Esophagus squamous epithelium (tissue), 5 donors: Measurements from ENCODE around the gene GLIPR2. TPM values are rescaled to one million over a fixed set of nuclear protein-coding genes. Genes with fewer than 3 reads are reported as not detected.
"Not testable (repeated sequence)": the region's sequence is repeated elsewhere in the genome, so short reads cannot be mapped to it uniquely, and the experiment has no call there.

ENCODE experiments used
- DNase-seq: peaks from one replicate; lab custom pipeline; 2025; lab: John Stamatoyannopoulos, UW
- H3K27ac ChIP-seq, 4 donors: fragments of 200-600 bp; sonication (generic); one replicate each; pipeline ENCODE4 v1.5.1; 2016 to 2019; ENCODE audit warnings: mild to moderate bottlenecking in 1 of 4
- H3K27me3 ChIP-seq, 4 donors: fragments of 200-600 bp; sonication (generic); 1 replicate in 3 of 4; 2 replicates in 1 of 4; pipeline versions ENCODE4 v1.5.1 to v1.6.0; 2017 to 2021; ENCODE audit warnings: antibody characterized with exemption in 1 of 4
- H3K36me3 ChIP-seq, 3 donors: fragments of 200-600 bp; sonication (generic); one replicate each; pipeline ENCODE4 v1.5.1; 2016 to 2019
- H3K4me1 ChIP-seq, 3 donors: fragments of 200-600 bp; sonication (generic); one replicate each; pipeline ENCODE4 v1.5.1; 2017 to 2019
- H3K4me3 ChIP-seq, 4 donors: fragments of 200-600 bp; sonication (generic); 1 replicate in 3 of 4; 2 replicates in 1 of 4; pipeline ENCODE4 v1.5.1; 2016 to 2019; ENCODE audit warnings: mild to moderate bottlenecking in 2 of 4, moderate library complexity in 1 of 4
- H3K9me3 ChIP-seq, 3 donors: fragments of 200-600 bp; sonication (generic); one replicate each; pipeline ENCODE4 v1.5.1; 2016 to 2019
- CTCF ChIP-seq, 6 experiments: fragments of 450-650 bp in 4 of 6; fragments of 200-600 bp in 2 of 6; sonication (generic) in 2 of 6; IDR thresholded peaks; one replicate each; pipeline ENCODE4 v1.5.1; 2016 to 2019; ENCODE audit warnings: antibody characterized with exemption in 6 of 6, mild to moderate bottlenecking in 4 of 6, moderate library complexity in 4 of 6
- POLR2A ChIP-seq, 4 donors: fragments of 450-650 bp; IDR thresholded peaks; one replicate each; pipeline ENCODE4 v1.6.1; 2017; ENCODE audit warnings: antibody characterized with exemption in 4 of 4, mild to moderate bottlenecking in 4 of 4, moderate library complexity in 3 of 4
- WGBS, 2 donors: methylation state at CpG; one replicate each; pipeline ENCODE4 v1.1.5; 2018; 5-methylcytosine and 5-hydroxymethylcytosine counted together
- intact Hi-C: fragments of 100-400 bp; cut with DNase I; formaldehyde crosslinking; loops from one replicate; pipeline ENCODE4 v1.15.0; 2022
- total RNA-seq, 4 donors: library from RNA; depleted of rRNA; stranded (reverse); fragments of >200 nt; gene quantifications; one replicate each; pipeline ENCODE4 v1.1.0, GENCODE V29; 2016
- donor health status: DM: yes; HTN: yes; CAD: no.

GLIPR2 gene
- total RNA-seq, 4 donors from 2014 or later, result 0.61 to 13.4 (median 6.0) TPM

DNA sequence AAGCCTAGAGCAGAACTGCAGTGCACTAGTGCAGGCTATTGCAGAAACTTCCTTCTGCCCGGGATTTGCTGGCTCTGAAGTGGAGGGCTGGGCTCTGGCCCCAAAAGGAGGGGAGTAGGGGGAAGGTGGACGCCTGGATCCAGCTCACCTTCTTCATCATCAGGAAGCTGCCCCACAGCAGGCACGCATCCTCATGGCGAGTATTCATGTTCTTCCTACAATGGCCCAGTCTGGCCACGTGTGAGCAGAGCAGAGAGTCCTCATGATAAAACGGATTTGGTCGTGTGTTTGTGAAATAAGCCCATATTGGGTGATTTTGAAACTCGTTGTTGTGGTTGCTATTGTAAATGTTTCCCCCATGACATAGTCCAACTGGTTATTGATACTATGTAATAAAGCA is 8.2 kb upstream of the GLIPR2 start:
- H3K27me3 ChIP-seq, result no peaks in the 10 kb centered on the region
- no peaks in the 10 kb centered on the region for H3K9me3 ChIP-seq
- peak overlapping the region in 1 of 4 donors; percentile 44 for H3K27ac ChIP-seq
- TF ChIP-seq CTCF (IDR thresholded peaks at IDR 0.05) (no peak), POLR2A (IDR thresholded peaks at IDR 0.05) (no peak)
- DNase-seq, result no peak
- H3K4me1 ChIP-seq, result peaks cover 0 to 21% (median 0%) of the 10 kb centered on the region in 3 donors
- H3K36me3 ChIP-seq, result no peaks in the 10 kb centered on the region
- intact Hi-C loops, result no loop called here
- H3K4me3 ChIP-seq, result no peak overlapping the region
- 56 to 65% methylated on average over 6 to 7 of the region's 8 CpGs for WGBS, 2 donors

DNA sequence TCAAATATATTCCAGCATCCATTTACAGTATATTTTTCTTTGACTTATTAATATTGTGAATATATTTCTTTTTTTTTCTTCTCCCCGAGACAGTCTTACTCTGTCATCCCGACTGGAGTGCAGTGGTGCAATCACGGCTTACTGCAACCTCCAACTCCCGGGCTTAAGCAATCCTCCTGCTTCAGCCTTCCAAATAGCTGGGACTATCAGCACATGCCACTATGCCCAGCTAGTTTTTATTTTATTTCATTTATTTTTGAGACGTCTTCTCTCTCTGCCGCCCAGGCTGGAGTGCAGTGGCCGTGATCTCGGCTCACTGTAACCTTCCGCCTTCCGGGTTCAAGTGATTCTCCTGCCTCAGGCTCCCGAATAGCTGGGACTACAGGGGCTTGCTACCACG is 7.4 kb upstream of the GLIPR2 start:
- intact Hi-C loops, result no loop called here

DNA sequence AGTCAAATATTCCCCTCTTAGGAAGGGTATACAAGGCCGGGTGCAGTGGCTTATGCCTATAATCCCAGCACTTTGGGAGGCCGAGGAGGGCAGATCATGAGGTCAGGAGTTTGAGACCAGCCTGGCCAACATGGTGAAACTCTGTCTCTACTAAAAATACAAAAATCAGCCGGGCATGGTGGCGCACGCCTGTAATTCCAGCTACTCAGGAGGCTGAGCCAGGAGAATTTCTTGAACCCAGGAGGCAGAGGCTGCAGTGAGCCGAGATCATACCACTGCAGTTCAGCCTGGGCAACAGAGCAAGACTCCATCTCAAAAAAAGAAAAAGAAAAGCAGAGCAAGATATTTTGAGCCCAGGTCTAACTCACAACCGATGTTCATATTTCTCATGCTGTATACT is 4.9 kb upstream of the GLIPR2 start:
- H3K9me3 ChIP-seq, intact Hi-C loops, H3K36me3 ChIP-seq, DNase-seq, H3K4me3 ChIP-seq: not testable (repeated sequence)
- peaks cover 4 to 35% (median 10%) of the 10 kb centered on the region in 3 donors for H3K4me1 ChIP-seq
- peaks cover 0 to 11% (median 0%) of the 10 kb centered on the region in 4 donors for H3K27me3 ChIP-seq
- WGBS, 2 donors, result 68 to 87% methylated on average over 6 to 7 of the region's 7 CpGs
- peak overlapping the region in 2 of 4 donors; percentile 2 to 55 for H3K27ac ChIP-seq

More for the DNA sequence above, 7.4 kb upstream of the GLIPR2 start:
- TF ChIP-seq CTCF (IDR thresholded peaks at IDR 0.05), result no peak
- TF ChIP-seq POLR2A (IDR thresholded peaks at IDR 0.05), result no peak
- Histone ChIP-seq H3K27ac (no peak overlapping the region), H3K9me3 (no peaks in the 10 kb centered on the region), H3K4me1 (peaks cover 0 to 21% (median 0%) of the 10 kb centered on the region in 3 donors), H3K4me3 (no peak overlapping the region), H3K36me3 (no peaks in the 10 kb centered on the region), H3K27me3 (no peaks in the 10 kb centered on the region)
- 85 to 93% methylated on average over 12 of the region's 12 CpGs for WGBS, 2 donors
- no peak for DNase-seq

- H3K36me3 ChIP-seq, result no peaks in the 10 kb centered on the region
- intact Hi-C loops, result no loop called here
- no peak for DNase-seq
Observed at GRCh38 chr9:36132086-36132485, 4.4 kb upstream of the GLIPR2 start.

DNA sequence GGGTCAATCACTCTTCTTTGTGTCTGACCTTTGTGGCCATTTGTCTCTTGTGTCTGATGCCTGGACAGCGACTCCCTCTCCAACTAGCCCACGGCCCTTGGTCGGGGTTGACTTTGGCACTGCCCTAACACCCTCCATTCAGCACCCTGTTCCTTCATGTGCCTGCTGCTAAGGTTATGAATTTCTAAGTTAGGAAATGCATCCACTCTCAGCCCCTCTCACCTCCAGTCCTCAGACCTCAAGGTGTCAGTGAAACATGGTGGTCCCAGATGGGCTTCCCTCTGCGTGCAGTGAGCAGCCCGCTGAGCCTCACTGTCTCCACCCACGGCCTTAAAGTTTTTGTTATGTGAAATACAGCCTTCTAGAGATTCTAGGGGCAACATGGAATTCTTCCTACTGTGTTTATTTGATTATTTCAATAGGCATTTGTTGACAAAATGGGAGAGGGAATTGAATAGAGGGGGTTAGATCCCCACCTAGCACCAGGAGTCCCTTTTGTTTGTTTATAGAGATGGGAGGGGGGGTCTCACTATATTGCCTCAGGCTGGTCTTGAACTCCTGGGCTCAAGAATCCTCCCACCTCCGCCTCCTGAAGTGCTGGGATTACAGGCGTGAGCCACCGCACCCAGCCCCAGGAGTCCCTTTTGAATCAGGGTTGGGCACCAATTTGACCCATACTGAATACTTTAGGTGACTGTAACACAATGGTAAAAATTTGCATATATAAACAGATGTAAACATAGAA is 1.6 kb upstream of the GLIPR2 start:
- Histone ChIP-seq H3K27ac (no peak overlapping the region), H3K9me3 (no peaks in the 10 kb centered on the region), H3K27me3 (peaks cover 0 to 30% (median 0%) of the 10 kb centered on the region in 4 donors), H3K4me1 (peaks cover 22 to 61% (median 24%) of the 10 kb centered on the region in 3 donors), H3K36me3 (no peaks in the 10 kb centered on the region), H3K4me3 (no peak overlapping the region)
- intact Hi-C loops, result no loop called here
- DNase-seq, result no peak
- TF ChIP-seq CTCF (IDR thresholded peaks at IDR 0.05) (no peak), POLR2A (IDR thresholded peaks at IDR 0.05) (no peak)
- 75 to 91% methylated on average over 7 of the region's 9 CpGs for WGBS, 2 donors

More at GRCh38 chr9:36132086-36132485, 4.4 kb upstream of the GLIPR2 start:
- peaks cover 5 to 39% (median 14%) of the 10 kb centered on the region in 3 donors for H3K4me1 ChIP-seq
- no peak overlapping the region for H3K4me3 ChIP-seq
- no peaks in the 10 kb centered on the region for H3K9me3 ChIP-seq
- H3K27ac ChIP-seq, result peak overlapping the region in 2 of 4 donors; percentile 2 to 55
- H3K27me3 ChIP-seq, result peaks cover 0 to 15% (median 0%) of the 10 kb centered on the region in 4 donors
- 41 to 70% methylated on average over 3 of the region's 3 CpGs for WGBS, 2 donors
- TF ChIP-seq CTCF (IDR thresholded peaks at IDR 0.05), result no peak
- no peak for TF ChIP-seq POLR2A (IDR thresholded peaks at IDR 0.05)
